Measurements from ENCODE around the gene PLA2G5. TPM values are rescaled to one million over a fixed set of nuclear protein-coding genes. Genes with fewer than 3 reads are reported as not detected.

The PLA2G5 gene
- total and polyA plus RNA-seq, 9 of the 15 experiments (the other 6 are each of a cell fraction or from before 2014, with no cell fraction given) = not detected

DNA sequence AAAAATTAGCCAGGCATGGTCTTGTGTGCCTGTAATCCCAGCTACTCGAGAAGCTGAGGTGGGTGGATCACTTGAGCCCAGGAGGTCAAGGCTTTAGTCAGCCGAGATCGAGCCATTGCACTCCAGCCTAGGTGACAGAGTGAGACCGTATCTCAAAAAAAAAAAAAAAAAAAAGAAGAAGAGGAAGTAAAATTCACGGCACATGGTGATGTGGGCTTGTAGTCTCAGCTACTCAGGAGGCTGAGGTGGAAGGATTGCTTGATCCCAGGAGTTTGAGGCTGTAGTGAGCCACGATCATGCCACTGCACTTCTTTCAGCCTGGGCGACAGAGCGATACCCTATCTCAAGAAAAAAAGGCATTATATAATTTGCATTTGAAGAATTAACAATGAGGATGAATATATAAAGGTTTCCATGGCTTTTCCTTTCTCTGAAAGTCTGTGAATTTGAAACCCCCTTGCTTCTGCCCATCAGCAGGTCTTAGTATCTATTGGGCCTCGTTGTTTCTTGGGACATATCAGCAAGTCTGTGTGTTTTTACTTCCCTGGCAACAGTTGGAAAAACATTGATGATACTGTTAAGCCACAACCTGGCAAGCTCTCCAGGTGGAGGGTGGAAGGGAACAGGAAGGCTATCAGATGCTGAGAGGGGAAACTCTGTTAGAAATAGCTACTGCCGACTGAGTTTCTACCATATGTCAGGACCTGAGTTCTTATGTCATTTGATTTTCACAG is 53.9 kb downstream of the PLA2G5 start:
- Histone ChIP-seq H3K79me2 (ENCODE audit: control insufficient read depth, insufficient read depth, low read length) (no peaks in the 10 kb centered on the region), H2AFZ (ENCODE audit: low read depth, low read length) (no peak overlapping the region), H3K36me3 (ENCODE audit: control insufficient read depth, insufficient read depth, low read length) (no peaks in the 10 kb centered on the region), H3K4me3 (no peak overlapping the region), H3K4me1 (replicated peaks in 1 of 2; ENCODE audit: control insufficient read depth in 2 of 2, insufficient read depth in 2 of 2, low read length in 2 of 2) (peaks cover 10 to 12% of the 10 kb centered on the region in 2 experiments; a peak in 4 of 5 replicates), H3K9ac (ENCODE audit: insufficient read depth in 1 of 2, low read depth in 2 of 2, low read length in 2 of 2) (no peak overlapping the region), H3K27ac (ENCODE audit: extremely low read depth, low read depth, low read length) (no peak overlapping the region), H3K9me1 (ENCODE audit: control insufficient read depth, insufficient read depth, low read length) (no peaks in the 10 kb centered on the region), H3K27me3 (ENCODE audit: control insufficient read depth in 2 of 2, insufficient read depth in 2 of 2, low read length in 2 of 2) (peaks cover 25 to 42% of the 10 kb centered on the region in 2 experiments; a peak in 4 of 5 replicates), H4K20me1 (replicated peaks; ENCODE audit: control insufficient read depth, insufficient read depth, low read length) (no peaks in the 10 kb centered on the region), H3K9me3 (replicated peaks; ENCODE audit: control insufficient read depth, insufficient read depth, low read depth, low read length) (no peaks in the 10 kb centered on the region), H3K4me2 (ENCODE audit: insufficient read depth, low read length) (no peak overlapping the region)
- no TSS peak for BruUV-seq (replicated peaks)
- DNase-seq (ENCODE audit: extremely low read depth in 1 of 4, low spot score in 3 of 4) (peak in 1 of 4 experiments; percentile 7), FAIRE-seq (peak; percentile 11), ATAC-seq (no peak; the same call in 2 of the 3 replicates)
- 15% methylated on average over 8 of the region's 10 CpGs for WGBS (ENCODE audit: insufficient coverage, low coverage, missing lambda C conversion rate)
- in situ Hi-C loops (cut with MboI) (no loop called here), intact Hi-C loops (cut with micrococcal nuclease) (no loop called here)
- TF ChIP-seq, protein P1, sequence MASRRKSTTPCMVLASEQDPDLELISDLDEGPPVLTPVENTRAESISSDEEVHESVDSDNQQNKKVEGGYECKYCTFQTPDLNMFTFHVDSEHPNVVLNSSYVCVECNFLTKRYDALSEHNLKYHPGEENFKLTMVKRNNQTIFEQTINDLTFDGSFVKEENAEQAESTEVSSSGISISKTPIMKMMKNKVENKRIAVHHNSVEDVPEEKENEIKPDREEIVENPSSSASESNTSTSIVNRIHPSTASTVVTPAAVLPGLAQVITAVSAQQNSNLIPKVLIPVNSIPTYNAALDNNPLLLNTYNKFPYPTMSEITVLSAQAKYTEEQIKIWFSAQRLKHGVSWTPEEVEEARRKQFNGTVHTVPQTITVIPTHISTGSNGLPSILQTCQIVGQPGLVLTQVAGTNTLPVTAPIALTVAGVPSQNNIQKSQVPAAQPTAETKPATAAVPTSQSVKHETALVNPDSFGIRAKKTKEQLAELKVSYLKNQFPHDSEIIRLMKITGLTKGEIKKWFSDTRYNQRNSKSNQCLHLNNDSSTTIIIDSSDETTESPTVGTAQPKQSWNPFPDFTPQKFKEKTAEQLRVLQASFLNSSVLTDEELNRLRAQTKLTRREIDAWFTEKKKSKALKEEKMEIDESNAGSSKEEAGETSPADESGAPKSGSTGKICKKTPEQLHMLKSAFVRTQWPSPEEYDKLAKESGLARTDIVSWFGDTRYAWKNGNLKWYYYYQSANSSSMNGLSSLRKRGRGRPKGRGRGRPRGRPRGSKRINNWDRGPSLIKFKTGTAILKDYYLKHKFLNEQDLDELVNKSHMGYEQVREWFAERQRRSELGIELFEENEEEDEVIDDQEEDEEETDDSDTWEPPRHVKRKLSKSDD (conservative IDR thresholded peaks at IDR 0.05; ENCODE audit: low read length) = no peak
- TF ChIP-seq L3MBTL2 (IDR thresholded peaks at IDR 0.05) (peak; percentile 38), ZNF384 (IDR thresholded peaks at IDR 0.05; ENCODE audit: low read depth, low read length) (peak; percentile 83), GATA2 (CRISPR knock-in tag; IDR thresholded peaks at IDR 0.05) (0 out of 2 replicates have a peak, but pooled peaks have one; percentile 31)
- TF ChIP-seq, protein P2, sequence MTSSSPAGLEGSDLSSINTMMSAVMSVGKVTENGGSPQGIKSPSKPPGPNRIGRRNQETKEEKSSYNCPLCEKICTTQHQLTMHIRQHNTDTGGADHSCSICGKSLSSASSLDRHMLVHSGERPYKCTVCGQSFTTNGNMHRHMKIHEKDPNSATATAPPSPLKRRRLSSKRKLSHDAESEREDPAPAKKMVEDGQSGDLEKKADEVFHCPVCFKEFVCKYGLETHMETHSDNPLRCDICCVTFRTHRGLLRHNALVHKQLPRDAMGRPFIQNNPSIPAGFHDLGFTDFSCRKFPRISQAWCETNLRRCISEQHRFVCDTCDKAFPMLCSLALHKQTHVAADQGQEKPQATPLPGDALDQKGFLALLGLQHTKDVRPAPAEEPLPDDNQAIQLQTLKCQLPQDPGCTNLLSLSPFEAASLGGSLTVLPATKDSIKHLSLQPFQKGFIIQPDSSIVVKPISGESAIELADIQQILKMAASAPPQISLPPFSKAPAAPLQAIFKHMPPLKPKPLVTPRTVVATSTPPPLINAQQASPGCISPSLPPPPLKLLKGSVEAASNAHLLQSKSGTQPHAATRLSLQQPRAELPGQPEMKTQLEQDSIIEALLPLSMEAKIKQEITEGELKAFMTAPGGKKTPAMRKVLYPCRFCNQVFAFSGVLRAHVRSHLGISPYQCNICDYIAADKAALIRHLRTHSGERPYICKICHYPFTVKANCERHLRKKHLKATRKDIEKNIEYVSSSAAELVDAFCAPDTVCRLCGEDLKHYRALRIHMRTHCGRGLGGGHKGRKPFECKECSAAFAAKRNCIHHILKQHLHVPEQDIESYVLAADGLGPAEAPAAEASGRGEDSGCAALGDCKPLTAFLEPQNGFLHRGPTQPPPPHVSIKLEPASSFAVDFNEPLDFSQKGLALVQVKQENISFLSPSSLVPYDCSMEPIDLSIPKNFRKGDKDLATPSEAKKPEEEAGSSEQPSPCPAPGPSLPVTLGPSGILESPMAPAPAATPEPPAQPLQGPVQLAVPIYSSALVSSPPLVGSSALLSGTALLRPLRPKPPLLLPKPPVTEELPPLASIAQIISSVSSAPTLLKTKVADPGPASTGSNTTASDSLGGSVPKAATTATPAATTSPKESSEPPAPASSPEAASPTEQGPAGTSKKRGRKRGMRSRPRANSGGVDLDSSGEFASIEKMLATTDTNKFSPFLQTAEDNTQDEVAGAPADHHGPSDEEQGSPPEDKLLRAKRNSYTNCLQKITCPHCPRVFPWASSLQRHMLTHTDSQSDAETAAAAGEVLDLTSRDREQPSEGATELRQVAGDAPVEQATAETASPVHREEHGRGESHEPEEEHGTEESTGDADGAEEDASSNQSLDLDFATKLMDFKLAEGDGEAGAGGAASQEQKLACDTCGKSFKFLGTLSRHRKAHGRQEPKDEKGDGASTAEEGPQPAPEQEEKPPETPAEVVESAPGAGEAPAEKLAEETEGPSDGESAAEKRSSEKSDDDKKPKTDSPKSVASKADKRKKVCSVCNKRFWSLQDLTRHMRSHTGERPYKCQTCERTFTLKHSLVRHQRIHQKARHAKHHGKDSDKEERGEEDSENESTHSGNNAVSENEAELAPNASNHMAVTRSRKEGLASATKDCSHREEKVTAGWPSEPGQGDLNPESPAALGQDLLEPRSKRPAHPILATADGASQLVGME (CRISPR knock-in tag; IDR thresholded peaks at IDR 0.05) = 0 out of 2 replicates have a peak, but pooled peaks have one; percentile 10
- ChIA-PET POLR2A (interaction anchor here (0.5 to 0.9 kb wide), 4 partner anchors 8 to 272 kb away, joined by 3 to 7 read pairs (median 4); no protein-coding TSS in a partner anchor), CTCF (ENCODE audit: low intra/inter-chr PET ratio) (no interaction called here)

Measured in K562 (cell line).